H7 (cell line): Measurements from ENCODE around the gene HOXC5. TPM values are rescaled to one million over a fixed set of nuclear protein-coding genes. Genes with fewer than 3 reads are reported as not detected.
"Not testable (repeated sequence)": the region's sequence is repeated elsewhere in the genome, so short reads cannot be mapped to it uniquely, and the experiment has no call there.

Experiments
- DNase-seq: peaks from one replicate; pipeline ENCODE4 v3.0.0; 2012
- H3K27me3 ChIP-seq: 2 replicates; pipeline ENCODE4 v1.6.0; 2011; ENCODE audit warnings: mild to moderate bottlenecking, low read length; ENCODE audit not compliant: control insufficient read depth, insufficient read depth
- H3K36me3 ChIP-seq: replicated peaks from 2 replicates; pipeline ENCODE4 v1.5.1; 2011; ENCODE audit warnings: low read length; ENCODE audit not compliant: control insufficient read depth, insufficient read depth
- H3K4me3 ChIP-seq: 2 replicates; pipeline ENCODE4 v1.5.1; 2011; ENCODE audit warnings: low read depth, mild to moderate bottlenecking, control low read depth, low read length, moderate library complexity; ENCODE audit not compliant: insufficient read depth
- total RNA-seq: library from RNA; depleted of rRNA; stranded (reverse); fragments of >200 nt; shearing (Covaris generic); gene quantifications from 2 replicates; pipeline ENCODE4 v1.2.3, GENCODE V29; 2014

Gene HOXC5
- total RNA-seq, 1 experiment from 2014 or later, result not detected

DNA sequence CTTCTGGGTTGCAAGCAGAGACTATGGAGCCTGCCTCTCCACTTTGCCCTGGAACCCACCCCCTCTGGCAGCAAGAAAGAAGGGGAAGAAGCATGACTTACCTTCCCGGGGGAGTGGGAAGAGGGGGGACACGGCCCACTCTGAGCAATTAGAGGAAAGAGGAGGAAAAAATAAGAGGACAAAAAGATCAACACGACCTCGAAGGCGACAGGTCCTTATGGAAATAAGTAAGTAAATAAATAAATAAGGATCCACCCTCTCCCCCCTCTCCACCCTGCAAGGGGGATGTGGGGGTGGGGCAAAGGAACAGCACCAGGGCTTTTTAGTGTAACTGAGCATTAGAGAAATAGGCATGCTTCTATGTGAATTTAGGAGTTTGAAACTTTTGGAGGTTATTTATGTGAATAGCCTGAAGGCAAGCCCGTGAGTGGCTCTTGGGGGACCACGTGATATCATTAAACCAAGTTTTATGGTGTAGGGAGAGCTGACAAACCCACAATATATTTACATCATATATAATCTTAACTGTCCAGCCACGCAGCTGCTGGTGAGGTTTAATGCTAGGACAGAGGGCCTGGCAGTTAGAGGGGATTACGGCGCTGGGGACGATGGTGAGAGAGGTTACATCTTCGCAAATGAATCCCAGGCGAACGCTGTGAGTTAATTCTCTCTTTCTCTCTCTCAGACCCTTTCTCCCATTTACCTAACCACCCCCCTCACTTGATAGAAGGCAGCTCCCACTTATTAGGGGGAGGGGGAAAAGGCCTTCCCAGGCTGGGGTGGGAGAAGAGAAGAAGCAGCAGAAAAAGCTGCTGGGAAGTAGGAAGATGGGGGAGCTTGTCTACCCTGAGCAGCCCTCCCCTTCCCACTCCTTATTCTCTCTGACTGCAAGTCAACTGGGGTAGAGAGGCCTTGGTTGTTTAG lies 4.8 kb downstream of the HOXC5 start:
- no peak overlapping the region for H3K4me3 ChIP-seq
- no peaks in the 10 kb centered on the region for H3K36me3 ChIP-seq
- DNase-seq, result no peak
- H3K27me3 ChIP-seq, result peaks cover 100% of the 10 kb centered on the region

DNA sequence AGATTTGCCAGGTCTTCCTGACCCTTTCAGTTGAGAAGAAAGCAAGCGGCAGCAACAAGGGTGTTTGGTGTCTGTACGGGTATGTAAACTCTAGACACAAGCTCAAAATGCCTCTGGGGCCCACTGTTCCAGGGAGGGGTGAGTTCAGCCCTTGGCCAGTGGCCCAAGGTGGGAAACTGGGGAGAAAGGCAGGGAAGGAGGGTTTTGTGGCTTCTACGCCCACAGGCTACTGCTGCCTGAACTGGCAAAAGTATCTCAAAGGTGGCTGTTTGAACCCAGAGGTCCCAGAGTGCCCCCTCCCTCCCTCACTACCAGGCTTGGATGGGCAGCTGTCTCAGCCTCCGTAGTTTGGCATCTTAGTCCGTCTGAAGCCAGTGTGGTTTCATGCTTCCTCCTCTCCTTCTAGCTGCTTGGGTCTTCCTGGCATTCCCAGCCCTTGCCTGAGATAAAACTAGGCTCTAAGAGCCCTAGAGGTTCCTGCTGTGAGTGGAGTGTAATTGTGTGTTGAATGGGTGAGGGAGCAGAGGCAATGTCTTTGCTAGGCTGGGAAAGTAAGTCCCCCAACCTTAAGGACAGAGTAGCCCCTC lies 5.5 kb downstream of the HOXC5 start:
- no peak for DNase-seq
- H3K36me3 ChIP-seq, result no peaks in the 10 kb centered on the region
- peaks cover 100% of the 10 kb centered on the region for H3K27me3 ChIP-seq
- no peak overlapping the region for H3K4me3 ChIP-seq

DNA sequence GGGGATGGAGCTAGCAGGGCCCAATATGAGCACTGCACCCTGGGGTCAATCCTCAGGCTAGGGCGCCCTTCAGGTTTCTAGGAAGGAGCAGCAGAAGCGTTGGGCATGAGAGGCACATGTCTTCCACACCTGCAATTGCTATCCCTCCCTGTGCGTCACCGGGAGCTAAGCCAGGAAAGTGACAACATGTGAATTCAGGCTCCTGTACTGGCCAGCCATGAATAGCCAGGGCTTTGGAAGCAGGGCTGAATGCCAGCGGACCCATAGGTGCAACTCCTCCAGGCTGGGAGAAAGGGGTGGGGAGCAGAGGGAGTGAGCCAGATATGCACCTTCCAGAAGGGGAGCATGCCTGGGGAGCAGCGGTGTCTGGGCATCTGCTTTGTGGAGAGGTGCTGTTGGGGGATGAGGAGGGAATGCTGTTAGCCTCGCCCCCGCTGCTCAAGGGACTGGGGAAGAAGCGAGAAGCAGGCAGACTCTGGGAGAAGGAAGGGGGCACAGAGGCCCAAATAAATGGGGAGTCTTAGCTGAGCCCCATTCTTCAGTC lies 6.1 kb downstream of the HOXC5 start:
- no peaks in the 10 kb centered on the region for H3K36me3 ChIP-seq
- no peak overlapping the region for H3K4me3 ChIP-seq
- peaks cover 100% of the 10 kb centered on the region for H3K27me3 ChIP-seq
- DNase-seq, result no peak

DNA sequence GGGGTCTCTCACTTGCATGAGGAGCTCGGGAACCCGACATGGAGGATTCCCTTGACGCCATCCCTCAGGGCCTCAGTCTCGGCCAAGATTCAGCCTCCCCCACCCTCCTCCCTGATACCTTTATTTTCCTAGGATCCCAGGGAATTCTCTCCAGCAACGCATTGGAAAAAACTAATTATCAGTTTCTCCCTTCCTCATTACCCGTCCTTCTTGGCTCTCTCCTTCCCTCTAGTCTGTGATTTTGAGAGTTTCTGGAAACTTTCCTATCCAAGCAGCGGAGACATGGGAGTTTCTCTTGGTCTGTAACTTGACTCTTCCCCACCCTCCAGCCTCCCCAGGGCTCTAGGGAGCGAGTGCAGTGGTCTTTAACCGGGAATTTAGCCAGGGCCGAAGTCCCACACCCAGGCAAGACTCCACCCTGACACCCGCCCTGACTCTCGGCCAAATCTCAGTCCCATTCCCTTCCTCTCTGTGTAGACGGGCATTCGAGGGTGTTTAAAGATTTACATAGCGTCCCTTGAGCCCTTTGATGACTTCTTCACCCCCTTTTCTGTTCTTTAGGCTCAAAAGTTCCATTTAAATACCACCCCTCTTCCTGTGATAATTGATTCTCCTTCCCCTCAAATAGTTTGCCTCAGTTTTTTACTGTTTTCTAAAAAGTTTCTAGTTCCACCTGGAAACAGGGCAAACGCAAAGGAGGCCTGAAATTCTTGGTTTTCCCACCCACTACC lies 6.7 kb downstream of the HOXC5 start:
- Histone ChIP-seq H3K4me3 (no peak overlapping the region), H3K36me3 (no peaks in the 10 kb centered on the region), H3K27me3 (peaks cover 100% of the 10 kb centered on the region)
- no peak for DNase-seq

DNA sequence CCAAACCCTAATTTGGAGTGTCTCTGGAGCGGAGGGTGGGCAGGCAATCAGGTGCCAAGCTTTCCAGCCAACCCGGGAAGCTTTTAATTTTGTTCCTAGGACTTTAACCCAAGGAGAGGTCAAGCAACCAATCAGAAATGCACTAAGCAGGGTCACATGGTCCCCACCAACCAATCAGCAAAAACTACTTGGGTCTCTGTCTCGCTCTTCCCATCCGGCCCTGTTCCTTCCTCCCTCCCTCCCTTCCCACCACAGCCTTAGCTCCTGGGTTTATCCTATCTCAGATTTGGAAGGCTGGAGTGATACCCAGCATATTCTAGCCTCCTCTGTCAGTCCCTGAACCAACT lies 7.3 kb downstream of the HOXC5 start:
- Histone ChIP-seq H3K36me3 (no peaks in the 10 kb centered on the region), H3K27me3 (peaks cover 100% of the 10 kb centered on the region), H3K4me3 (no peak overlapping the region)
- DNase-seq, result peak; percentile 68

DNA sequence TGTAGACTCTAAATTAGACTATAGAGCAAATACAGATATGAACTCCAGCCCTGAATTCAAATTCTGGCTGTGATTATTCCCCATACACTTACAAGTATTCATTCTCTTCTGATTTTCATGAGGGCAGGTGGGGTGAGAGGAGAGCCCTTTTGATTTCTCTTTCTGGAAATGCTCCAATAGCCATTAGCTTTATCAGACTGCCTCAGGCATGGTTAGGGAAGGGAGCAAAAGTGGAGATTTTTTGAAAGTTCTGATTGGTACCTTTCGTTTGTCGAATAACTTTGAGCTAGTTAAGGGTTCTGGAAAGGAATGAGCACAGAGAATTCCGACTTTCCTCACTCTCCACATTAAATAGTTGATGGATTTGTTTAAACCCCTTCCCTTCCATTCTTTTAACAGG lies 7.8 kb downstream of the HOXC5 start:
- Histone ChIP-seq H3K4me3 (no peak overlapping the region), H3K27me3 (peaks cover 100% of the 10 kb centered on the region), H3K36me3 (no peaks in the 10 kb centered on the region)
- no peak for DNase-seq

DNA sequence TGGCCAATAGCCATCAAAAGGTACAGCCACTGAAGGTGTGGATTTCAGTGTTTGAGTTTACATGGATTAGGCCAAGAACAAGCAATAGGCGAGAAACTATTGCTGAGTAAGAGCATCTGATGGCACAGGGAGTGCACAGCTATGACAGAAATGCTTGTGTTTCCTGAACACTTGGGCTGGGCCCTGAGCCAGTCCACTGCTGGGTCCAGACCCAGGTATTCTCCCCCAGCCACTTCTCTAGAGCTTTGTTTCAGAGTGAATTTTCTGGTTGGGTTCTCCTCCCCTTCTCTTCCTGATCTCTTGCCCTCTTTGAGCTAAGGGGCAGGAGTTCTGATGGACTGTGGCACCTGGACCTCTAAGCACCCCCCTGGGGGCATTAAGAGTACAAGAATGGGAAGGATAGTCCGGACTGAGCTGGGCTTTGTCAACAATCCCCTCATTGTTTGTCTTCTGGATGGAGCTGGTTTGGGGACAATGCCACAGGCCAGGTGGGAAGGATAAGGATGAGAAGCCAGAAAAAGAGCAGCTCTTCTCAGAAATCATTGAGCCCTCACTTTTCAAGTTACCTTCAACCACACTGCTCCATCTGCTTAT lies 8.3 kb downstream of the HOXC5 start:
- DNase-seq, result no peak
- peaks cover 100% of the 10 kb centered on the region for H3K27me3 ChIP-seq
- H3K36me3 ChIP-seq, result no peaks in the 10 kb centered on the region
- no peak overlapping the region for H3K4me3 ChIP-seq

DNA sequence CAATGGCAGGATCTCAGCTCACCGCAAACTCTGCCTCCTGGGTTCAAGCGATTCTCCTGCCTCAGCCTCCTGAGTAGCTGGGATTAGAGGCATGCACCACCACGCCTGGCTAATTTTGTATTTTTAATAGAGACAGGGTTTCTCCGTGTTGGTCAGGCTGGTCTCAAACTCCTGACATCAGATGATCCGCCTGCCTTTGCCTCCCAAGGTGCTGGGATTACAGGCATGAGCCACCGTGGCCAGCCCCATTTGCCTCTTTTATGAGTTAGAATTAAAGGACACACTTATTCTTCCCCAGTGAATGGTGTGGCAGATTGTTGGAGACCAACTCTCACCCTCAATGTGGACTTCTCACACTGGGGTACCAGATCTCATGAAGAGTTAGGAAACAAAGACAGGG lies 9.2 kb downstream of the HOXC5 start:
- peaks cover 100% of the 10 kb centered on the region for H3K27me3 ChIP-seq
- not testable (repeated sequence) for H3K36me3 ChIP-seq, H3K4me3 ChIP-seq, DNase-seq

DNA sequence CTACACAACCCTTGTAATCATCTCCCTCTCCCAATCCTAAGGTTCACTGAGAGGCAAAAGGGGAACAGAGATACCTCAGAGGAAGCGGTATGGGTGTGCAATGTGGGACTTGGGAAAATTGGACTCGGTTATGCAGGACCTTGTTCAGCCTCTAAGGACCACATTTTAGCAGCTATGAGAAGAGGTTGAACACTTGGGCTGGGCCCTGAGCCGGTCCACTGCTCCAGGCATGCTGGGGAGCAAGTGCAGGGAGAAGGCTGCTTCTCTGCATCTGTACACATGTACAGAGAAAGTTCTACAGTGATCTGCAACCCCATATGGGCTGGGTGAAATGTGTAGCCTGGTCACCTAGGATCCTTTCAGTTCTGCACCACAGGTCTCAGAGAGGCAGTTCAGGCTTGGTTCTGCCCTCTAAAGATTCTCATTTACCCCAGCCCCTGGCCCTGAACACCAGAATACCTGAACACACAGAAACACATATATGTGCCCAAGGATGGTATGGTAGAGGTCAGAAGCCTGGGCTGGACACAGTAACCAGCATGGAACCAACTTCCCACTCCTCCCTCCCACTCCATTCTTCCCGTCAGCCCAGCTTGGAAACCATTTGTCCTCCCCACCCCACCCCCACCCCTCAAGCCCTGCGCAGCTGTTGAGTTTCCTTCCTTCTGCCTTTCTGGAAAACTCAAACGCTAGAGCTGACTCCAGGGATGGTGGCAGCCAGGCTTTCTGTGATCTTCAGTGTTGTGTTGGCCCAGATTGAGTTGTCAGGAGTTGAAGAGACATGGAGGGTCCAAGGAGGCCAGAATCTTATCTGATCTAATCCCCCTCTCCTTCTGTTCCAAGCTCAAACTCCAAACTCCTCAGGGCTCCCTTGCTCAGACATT lies 10.4 kb downstream of the HOXC5 start:
- H3K27me3 ChIP-seq, result peaks cover 100% of the 10 kb centered on the region
- DNase-seq, result no peak
- no peaks in the 10 kb centered on the region for H3K36me3 ChIP-seq
- H3K4me3 ChIP-seq, result no peak overlapping the region

DNA sequence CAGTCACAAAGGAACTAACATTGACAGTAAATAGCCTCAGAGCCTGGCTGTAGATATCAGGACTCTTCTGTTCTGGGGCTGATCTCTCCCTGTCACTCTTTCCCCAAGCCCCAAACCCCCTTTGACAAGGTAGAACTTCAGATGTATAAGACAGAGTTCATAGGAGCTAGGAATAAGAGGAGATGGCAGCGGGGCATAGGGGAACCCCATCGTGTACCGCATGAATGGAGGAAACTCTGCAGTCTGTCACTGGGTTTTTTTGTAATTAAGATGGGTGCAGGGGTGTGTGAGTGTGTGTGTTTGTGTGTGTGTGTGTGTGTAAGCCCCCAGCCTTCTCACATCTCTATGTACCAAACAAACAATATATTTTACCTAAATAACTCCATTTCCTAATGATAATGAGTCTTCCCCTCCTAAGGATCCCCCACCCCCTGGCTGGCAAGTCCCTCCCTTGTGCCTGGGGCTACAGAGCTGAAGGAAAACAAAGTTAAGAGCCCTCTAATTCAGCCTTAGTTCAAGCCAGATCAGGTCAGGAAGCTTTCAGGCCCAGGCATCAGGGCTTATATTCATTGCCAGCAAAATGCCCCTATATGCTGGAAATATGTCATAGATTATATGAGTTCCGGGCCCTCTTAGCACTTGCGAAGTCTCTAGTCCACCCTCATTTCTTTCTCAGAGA lies 11.7 kb downstream of the HOXC5 start:
- H3K4me3 ChIP-seq, result no peak overlapping the region
- DNase-seq, result no peak
- no peaks in the 10 kb centered on the region for H3K36me3 ChIP-seq
- H3K27me3 ChIP-seq, result peaks cover 100% of the 10 kb centered on the region

DNA sequence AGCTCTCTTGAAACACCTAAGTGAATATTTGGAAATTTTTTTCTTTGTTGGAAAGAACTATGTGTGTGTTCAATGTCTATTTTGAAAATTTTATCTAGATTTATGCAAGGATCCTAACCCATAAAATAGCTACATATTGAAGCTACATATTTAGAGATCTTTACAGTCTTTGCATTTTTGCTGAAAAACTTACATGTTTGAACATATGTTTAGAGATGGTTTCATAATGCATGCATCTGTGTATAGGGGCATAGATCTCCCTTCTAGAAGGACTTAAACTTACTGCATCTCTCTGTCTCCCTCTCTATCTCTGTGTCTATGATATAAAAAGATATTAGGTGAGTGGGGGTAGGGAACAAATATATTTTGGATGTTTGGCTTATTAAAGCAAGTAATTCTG lies 12.6 kb downstream of the HOXC5 start:
- no peak for DNase-seq
- Histone ChIP-seq H3K36me3 (no peaks in the 10 kb centered on the region), H3K27me3 (peaks cover 100% of the 10 kb centered on the region), H3K4me3 (no peak overlapping the region)

DNA sequence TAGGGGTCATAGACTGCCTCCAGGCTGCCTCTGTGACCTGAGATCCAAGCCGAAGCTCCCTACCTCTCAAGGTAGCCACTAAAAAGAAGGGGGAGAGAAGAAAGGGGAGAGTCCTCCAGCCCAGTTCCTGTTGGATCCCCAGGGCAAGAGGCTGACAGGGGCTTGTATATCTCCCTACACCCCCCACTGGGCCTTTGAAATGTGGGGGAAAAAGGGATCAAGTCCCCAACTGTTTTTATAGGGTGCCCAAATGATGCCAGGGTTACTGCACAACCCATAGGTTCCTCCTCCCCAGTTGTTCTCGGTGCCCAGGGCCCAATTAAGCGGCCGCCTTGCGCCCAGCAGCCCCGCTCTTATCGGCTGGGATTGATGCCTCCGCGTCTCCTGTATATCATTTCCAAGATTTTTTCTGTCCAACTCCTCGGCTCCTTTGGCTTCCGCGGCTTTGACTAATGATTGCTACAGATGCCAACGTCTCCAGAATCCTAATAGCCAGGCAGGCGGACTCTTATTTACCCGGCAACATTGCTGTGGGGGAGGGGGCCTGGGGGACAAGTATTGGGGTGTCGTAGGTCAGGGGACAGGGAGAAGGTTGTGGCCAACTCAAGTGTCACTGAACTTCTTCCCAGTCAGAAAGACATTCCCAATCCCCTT lies 13.1 kb downstream of the HOXC5 start:
- DNase-seq, result no peak
- H3K27me3 ChIP-seq, result peaks cover 100% of the 10 kb centered on the region
- no peak overlapping the region for H3K4me3 ChIP-seq
- H3K36me3 ChIP-seq, result no peaks in the 10 kb centered on the region

DNA sequence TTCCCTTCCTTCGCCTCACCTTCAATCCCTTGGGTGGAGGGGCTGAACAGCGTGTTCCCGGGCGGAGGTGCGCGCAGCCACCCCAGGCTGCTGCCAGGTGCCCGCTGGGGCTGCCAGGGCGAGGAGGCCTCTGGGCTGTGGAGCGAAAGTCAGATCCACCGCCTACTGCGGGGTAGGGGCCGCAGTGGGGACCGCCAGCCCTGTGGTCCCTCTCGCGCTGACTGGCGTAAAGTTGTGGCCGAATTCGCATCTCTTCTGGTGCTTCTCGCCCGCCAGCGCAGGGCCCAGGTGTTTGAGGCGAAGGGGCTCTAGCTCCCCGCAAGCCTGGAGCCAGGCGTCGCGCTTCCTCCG lies 13.9 kb downstream of the HOXC5 start:
- no peaks in the 10 kb centered on the region for H3K36me3 ChIP-seq
- peaks cover 100% of the 10 kb centered on the region for H3K27me3 ChIP-seq
- peak; percentile 76 for DNase-seq
- H3K4me3 ChIP-seq, result no peak overlapping the region
